GM18861 (cell line): Measurements from ENCODE around the gene ZPBP2.
A peak's percentile ranks its signal among the peaks of the same experiment; 100 is the strongest.
"Not testable (repeated sequence)": the region's sequence is repeated elsewhere in the genome, so short reads cannot be mapped to it uniquely, and the experiment has no call there.

Source experiments
- ATAC-seq: cut with Tn5 transposase; IDR thresholded peaks from one replicate; pipeline ENCODE4 v1.9.1; 2021; ENCODE audit not compliant: unreplicated experiment

ZPBP2 gene

DNA sequence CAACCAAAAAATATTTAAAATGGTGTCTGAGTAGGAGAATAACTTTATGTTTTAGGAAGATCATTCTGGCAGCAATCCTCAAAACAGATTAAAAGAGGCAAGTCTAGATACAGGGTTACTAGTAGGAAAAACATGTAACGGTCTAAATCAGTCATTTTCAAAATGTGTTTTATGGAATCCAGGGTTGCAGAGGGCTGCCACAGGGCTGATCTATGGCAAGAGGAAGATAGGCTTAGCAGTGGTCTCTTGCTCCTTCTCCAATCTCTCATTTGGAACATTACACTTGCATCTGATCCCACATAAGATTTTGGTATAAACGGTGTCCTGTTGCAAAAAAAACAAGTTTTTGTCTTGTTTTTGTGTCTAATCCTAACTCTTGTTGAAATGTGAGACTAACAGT lies 13.1 kb upstream of the ZPBP2 start:
- ATAC-seq, result no peak

DNA sequence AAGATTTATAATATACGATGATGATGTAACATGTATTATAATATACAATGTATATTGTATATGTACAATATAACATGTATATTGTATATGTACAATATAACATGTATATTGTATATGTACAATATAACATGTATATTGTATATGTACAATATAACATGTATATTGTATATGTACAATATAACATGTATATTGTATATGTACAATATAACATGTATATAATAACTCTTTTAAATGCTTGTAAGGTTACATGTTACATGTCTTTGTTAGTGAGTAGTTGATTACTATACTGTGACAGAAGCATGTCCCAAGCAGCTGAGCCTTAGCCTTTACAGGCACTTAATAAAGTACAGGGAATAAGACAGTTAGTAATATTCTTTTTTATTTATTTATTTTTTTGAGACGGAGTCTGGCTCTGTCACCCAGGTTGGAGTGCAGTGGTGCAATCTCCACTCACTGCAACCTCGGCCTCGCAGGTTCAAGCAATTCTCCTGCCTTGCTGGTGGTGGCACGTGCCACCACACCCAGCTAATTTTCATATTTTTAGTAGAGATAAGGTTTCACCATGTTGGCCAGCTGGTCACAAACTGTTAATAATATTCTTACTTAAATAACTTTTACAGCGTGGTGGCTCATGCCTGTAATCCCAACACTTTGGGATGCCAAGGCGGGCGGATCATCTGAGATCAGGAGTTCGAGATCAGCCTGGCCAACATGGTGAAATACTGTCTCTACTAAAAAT lies 11.9 kb upstream of the ZPBP2 start:
- ATAC-seq, result not testable (repeated sequence)

- no peak for ATAC-seq
Observed at GRCh38 chr17:39861235-39861634, 6.8 kb upstream of the ZPBP2 start.

- ATAC-seq, result no peak
Observed at GRCh38 chr17:39863244-39863917, 4.6 kb upstream of the ZPBP2 start.

- ATAC-seq, result peak; percentile 29
Observed at GRCh38 chr17:39863918-39864746, 3.9 kb upstream of the ZPBP2 start, which contains the start of gene IKZF3. TSS of gene IKZF3 (minus strand) at chr17:39864312. CDS start at chr17:39864126, 186 bp downstream.

- no peak for ATAC-seq
Observed at GRCh38 chr17:39866013-39866730, 1.8 kb upstream of the ZPBP2 start.

DNA sequence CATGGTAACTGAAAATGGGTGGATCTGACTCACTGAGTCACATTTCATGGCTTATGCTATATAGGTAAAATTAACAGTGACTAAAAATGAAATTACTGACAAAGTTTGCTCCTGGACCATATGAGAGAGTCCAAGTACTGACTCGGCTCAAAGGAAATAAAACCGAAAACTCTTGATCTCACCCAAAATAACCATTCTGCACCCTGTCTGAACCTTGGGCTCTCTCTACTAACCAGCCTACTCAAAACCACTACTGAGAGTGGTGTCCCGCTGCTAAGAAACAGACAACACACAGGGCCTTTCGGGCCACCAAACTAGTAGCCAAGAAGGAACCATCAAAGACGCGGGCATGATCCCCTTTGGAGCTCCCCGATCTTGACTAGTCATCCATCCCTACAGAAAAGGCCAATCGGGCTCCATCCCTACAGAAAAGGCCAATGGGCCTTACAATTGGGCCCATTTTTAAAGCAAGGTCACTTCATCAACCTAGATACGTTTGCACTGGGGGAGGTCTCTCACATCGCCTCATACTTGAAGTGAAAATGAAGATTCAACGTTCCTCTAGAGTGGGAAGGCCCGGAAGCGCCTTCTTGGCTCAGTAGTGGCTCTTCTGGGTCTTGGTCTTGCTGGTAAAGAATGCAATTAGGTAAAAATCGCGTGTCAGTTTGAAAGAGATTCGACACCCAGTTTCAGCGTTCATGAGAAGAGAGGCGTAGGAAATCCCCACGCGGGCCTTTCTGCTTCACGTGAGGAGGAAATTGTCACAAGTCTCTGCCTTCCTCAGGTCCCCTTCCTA lies 720 bp upstream of the ZPBP2 start:
- ATAC-seq, result peak; percentile 43

DNA sequence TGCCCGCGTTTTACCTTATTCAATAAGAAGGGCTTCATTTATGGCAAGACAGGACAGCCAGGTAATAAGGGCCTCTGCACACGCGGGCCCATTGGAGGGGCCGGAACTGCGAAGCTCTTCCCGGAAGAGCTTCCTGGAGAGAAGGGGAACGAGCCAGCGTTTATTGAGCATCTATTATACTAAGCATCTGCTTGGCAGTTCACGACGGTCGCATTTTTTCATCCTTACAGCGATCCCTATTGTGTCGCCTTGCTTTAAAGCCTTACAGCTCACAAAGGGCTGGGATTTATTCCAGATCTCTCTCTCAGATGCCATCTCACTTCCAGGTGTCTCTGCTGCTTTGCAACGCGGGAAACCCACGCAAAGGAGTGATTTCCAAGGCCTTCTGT lies 546 bp downstream of the ZPBP2 start:
- ATAC-seq, result no peak

DNA sequence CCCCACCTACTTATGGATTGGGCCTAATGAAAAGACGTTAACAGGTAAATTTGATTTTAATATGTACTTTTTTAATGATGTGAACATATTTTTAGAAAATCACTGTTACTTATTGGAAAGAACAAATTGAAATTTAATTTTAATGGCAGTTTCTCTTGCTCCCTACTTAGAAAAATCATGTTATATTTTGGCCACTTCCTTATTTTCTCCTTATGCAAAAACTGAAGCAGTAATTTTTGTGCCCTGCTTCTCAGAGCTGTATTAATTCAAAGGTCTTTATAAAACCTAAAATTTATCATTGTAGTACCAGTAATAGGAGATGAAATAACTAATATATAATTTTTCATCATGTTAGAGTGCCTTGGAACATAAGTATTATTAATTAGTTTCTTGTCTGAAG lies 2.8 kb downstream of the ZPBP2 start:
- no peak for ATAC-seq

GRCh38 chr17:39871801-39872200 lies 3.8 kb downstream of the ZPBP2 start:
- ATAC-seq, result no peak

DNA sequence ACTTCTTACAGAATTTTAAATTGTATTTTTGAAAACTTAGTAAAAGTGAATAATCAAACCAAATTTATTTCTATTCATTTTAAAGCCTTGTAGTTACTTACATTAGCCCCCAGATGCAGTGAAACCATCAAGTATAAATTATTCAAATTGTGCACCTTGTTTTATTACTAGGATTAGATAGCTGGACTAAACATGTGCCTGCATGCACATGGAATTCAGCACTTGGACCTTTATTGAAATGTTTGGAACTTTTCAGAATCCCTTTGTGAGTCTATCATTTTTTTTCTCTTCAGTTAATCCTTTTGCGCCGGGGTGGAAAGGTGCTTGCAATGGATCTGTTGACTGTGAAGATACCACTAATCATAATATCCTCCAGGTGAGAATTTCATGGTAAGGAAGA lies 4.7 kb downstream of the ZPBP2 start:
- no peak for ATAC-seq

DNA sequence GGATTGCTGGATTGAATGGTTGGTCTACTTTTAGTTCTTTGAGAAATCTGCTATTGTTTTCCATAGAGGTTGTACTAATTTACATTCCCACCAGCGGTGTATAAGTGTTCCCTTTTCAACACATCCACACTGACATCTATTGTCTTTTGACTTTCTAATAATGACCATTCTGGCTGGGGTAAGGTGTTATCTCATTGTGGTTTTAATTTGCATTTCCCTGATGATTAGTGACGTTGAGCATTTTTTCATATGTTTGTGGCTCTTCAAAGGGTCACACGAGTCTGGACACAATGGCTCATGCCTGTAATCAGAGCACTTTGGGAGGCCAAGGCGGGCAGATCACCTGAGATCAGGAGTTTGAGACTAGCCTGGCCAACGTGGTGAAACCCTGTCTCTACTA lies 18.1 kb downstream of the ZPBP2 start:
- ATAC-seq, result not testable (repeated sequence)

DNA sequence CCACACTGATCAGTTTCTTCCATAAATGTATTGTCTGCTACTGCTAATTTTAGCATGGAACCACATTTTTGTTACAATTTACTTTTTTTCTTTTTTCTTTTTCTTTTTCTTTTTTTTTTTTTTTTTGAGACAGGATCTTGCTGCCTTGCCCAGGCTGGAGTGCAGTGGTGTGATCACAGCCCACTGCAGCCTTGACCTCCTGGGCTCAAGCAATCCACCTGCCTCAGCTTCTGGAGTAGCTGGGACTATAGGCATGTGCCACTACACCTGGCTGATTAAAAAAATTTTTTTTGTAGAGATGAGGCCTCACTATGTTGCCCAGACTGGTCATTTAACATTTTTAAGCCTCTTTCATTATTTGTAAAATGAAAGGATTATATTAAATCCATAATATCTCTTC lies 19.1 kb downstream of the ZPBP2 start:
- no peak for ATAC-seq

DNA sequence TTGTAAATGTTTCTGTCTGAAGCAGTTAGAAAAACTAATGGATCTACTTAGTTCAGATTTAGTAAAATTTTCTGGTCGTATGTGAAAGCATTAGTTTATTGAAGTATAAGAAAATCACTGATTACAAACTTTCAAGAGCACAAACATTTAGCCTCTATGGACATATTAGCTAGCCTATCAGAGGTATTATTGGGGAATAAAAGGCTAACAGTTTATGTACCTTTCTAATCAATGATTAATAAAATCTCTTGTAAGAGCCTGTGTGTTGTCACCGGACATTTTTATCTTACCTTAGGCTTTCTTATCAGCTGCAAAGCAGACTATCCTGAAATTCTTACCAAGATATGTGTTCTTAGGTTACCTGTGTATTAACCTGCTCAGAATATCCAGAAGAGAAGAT lies 21.2 kb downstream of the ZPBP2 start:
- ATAC-seq, result no peak

GRCh38 chr17:39894681-39895376 lies 26.8 kb downstream of the ZPBP2 start:
- no peak for ATAC-seq

DNA sequence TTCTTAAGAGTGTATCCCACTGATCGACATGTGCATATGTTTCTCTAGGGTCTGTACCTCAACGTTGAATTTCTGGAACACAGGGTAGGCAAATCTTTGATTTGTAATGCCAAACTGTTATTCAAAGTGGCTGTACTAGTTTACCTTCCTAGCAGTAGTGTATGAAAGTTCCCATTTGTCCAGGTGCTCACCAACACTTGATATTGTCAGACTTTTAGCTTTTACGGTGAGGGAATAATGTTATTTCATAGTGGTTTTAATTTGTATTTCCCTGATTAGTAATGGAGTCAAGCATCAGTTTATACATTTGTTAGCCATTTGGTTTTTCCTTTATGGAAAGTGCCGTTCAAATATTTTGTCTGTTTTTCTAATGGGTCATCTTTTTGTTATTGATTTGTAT lies 30.1 kb downstream of the ZPBP2 start:
- no peak for ATAC-seq

GRCh38 chr17:39899215-39899614 lies 31.2 kb downstream of the ZPBP2 start:
- no peak for ATAC-seq

GRCh38 chr17:39902027-39902426 lies 34.0 kb downstream of the ZPBP2 start:
- ATAC-seq, result not testable (repeated sequence)

DNA sequence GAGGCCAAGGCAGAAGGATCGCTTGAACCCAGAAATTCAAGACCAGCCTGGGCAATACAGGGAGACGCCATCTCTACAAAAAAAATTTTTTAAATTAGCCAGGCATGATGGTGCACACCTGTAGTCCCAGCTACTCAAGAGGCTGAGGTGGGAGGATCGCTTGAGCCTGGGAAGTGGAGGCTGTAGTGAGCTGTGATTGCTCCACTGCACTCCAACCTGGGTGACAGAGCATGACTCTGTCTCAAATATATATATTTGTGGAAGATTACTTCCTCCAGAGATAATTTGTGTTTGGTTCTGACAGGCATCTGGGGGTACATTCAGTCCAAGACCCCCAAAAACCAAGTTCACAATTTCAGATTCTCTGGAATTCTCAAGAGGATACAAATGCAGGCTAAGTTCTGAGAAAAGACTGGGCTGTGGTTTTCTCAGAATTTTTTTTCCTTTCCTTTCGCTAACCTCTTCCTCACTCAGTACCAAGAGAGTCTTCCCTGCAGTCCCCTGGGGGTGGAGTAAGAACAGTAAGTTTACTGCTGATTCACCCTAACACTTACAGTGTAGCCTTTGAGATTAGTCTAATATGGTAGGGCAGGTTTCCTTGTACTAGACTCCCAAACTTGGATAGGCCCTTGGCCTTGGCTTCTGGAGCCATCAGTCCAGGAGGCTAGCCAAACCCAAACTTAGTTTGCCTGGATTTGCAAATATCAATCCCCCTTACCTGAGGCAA lies 35.3 kb downstream of the ZPBP2 start:
- no peak for ATAC-seq
